Skeletal muscle satellite cell (primary cell): ENCODE measurements around the gene DDI2.

Source experiments
- H3K27me3 ChIP-seq: 2 replicates; pipeline ENCODE4 v1.7.0; 2013; ENCODE audit warnings: low read length; ENCODE audit not compliant: control insufficient read depth, insufficient read depth
- H3K36me3 ChIP-seq: 2 replicates; pipeline ENCODE4 v1.7.0; 2013; ENCODE audit warnings: mild to moderate bottlenecking, control low read depth, low read length; ENCODE audit not compliant: insufficient read depth
- H3K4me1 ChIP-seq: 2 replicates; pipeline ENCODE4 v1.7.0; 2013; ENCODE audit warnings: low read length; ENCODE audit not compliant: control insufficient read depth, insufficient read depth
- H3K4me2 ChIP-seq: 2 replicates; pipeline ENCODE4 v1.7.0; 2013; ENCODE audit warnings: mild to moderate bottlenecking, low read length
- H3K4me3 ChIP-seq: 2 replicates; pipeline ENCODE4 v1.7.0; 2013; ENCODE audit warnings: low read length
- H3K9ac ChIP-seq: 2 replicates; pipeline ENCODE4 v1.7.0; 2013; ENCODE audit warnings: mild to moderate bottlenecking, low read depth, low read length, moderate library complexity
- H3K9me3 ChIP-seq: replicated peaks from 2 replicates; pipeline ENCODE4 v1.7.0; 2013; ENCODE audit warnings: mild to moderate bottlenecking, control low read depth, low read length

DDI2 gene

GRCh38 chr1:15700508-15700907, 83.2 kb downstream of the DDI2 start:
- Histone ChIP-seq H3K27me3 (no peaks in the 10 kb centered on the region), H3K4me2 (no peak overlapping the region), H3K9ac (no peak overlapping the region), H3K4me3 (no peak overlapping the region), H3K36me3 (peaks cover 10% of the 10 kb centered on the region), H3K9me3 (no peaks in the 10 kb centered on the region), H3K4me1 (peaks cover 37% of the 10 kb centered on the region)

GRCh38 chr1:15701784-15702183, 84.5 kb downstream of the DDI2 start:
- Histone ChIP-seq H3K9me3 (no peaks in the 10 kb centered on the region), H3K27me3 (no peaks in the 10 kb centered on the region), H3K9ac (no peak overlapping the region), H3K4me3 (no peak overlapping the region), H3K36me3 (peaks cover 16% of the 10 kb centered on the region), H3K4me1 (peaks cover 34% of the 10 kb centered on the region), H3K4me2 (no peak overlapping the region)

GRCh38 chr1:15702722-15703550, 85.7 kb downstream of the DDI2 start:
- Histone ChIP-seq H3K36me3 (peaks cover 9% of the 10 kb centered on the region), H3K9me3 (no peaks in the 10 kb centered on the region), H3K27me3 (no peaks in the 10 kb centered on the region), H3K4me2 (peak overlapping the region; percentile 80), H3K4me3 (peak overlapping the region; percentile 33), H3K4me1 (peaks cover 27% of the 10 kb centered on the region), H3K9ac (peak overlapping the region; percentile 88)

GRCh38 chr1:15703562-15703961, 86.3 kb downstream of the DDI2 start:
- Histone ChIP-seq H3K9me3 (no peaks in the 10 kb centered on the region), H3K9ac (peak overlapping the region; percentile 88), H3K4me2 (peak overlapping the region; percentile 80), H3K27me3 (no peaks in the 10 kb centered on the region), H3K4me3 (peak overlapping the region; percentile 56), H3K36me3 (peaks cover 9% of the 10 kb centered on the region), H3K4me1 (peaks cover 27% of the 10 kb centered on the region)

GRCh38 chr1:15704526-15705183, 87.4 kb downstream of the DDI2 start:
- peaks cover 27% of the 10 kb centered on the region for H3K4me1 ChIP-seq
- H3K27me3 ChIP-seq = no peaks in the 10 kb centered on the region
- H3K4me3 ChIP-seq = no peak overlapping the region
- H3K4me2 ChIP-seq = peak overlapping the region; percentile 80
- H3K9ac ChIP-seq = peak overlapping the region; percentile 88
- H3K36me3 ChIP-seq = peaks cover 9% of the 10 kb centered on the region
- H3K9me3 ChIP-seq = no peaks in the 10 kb centered on the region

GRCh38 chr1:15705184-15705566, 87.9 kb downstream of the DDI2 start:
- peaks cover 9% of the 10 kb centered on the region for H3K36me3 ChIP-seq

GRCh38 chr1:15706751-15707150, 89.5 kb downstream of the DDI2 start:
- no peaks in the 10 kb centered on the region for H3K27me3 ChIP-seq
- no peak overlapping the region for H3K9ac ChIP-seq
- peaks cover 27% of the 10 kb centered on the region for H3K4me1 ChIP-seq
- H3K4me3 ChIP-seq = no peak overlapping the region
- no peaks in the 10 kb centered on the region for H3K9me3 ChIP-seq
- no peak overlapping the region for H3K4me2 ChIP-seq
- peaks cover 9% of the 10 kb centered on the region for H3K36me3 ChIP-seq

More at GRCh38 chr1:15705184-15705566, 87.9 kb downstream of the DDI2 start:
- Histone ChIP-seq H3K4me3 (no peak overlapping the region), H3K4me2 (no peak overlapping the region), H3K27me3 (no peaks in the 10 kb centered on the region), H3K4me1 (peaks cover 27% of the 10 kb centered on the region), H3K9me3 (no peaks in the 10 kb centered on the region), H3K9ac (no peak overlapping the region)

- Histone ChIP-seq H3K36me3 (peaks cover 9% of the 10 kb centered on the region), H3K27me3 (no peaks in the 10 kb centered on the region), H3K4me2 (no peak overlapping the region), H3K4me3 (no peak overlapping the region), H3K9ac (no peak overlapping the region), H3K9me3 (no peaks in the 10 kb centered on the region), H3K4me1 (peaks cover 25% of the 10 kb centered on the region)
Measured at GRCh38 chr1:15707239-15707925, 90.1 kb downstream of the DDI2 start.

- Histone ChIP-seq H3K9me3 (no peaks in the 10 kb centered on the region), H3K9ac (no peak overlapping the region), H3K36me3 (peaks cover 9% of the 10 kb centered on the region), H3K4me1 (peaks cover 14% of the 10 kb centered on the region), H3K4me3 (no peak overlapping the region), H3K4me2 (no peak overlapping the region), H3K27me3 (no peaks in the 10 kb centered on the region)
Measured at GRCh38 chr1:15708486-15709137, 91.4 kb downstream of the DDI2 start.

GRCh38 chr1:15709226-15709625, 92.0 kb downstream of the DDI2 start:
- Histone ChIP-seq H3K4me3 (no peak overlapping the region), H3K27me3 (no peaks in the 10 kb centered on the region), H3K9ac (no peak overlapping the region), H3K36me3 (peaks cover 9% of the 10 kb centered on the region), H3K4me1 (peaks cover 8% of the 10 kb centered on the region), H3K4me2 (no peak overlapping the region), H3K9me3 (no peaks in the 10 kb centered on the region)

GRCh38 chr1:15712168-15712567, 94.9 kb downstream of the DDI2 start:
- H3K4me3 ChIP-seq = no peak overlapping the region
- H3K4me1 ChIP-seq = peaks cover 8% of the 10 kb centered on the region
- H3K4me2 ChIP-seq = no peak overlapping the region
- peaks cover 11% of the 10 kb centered on the region for H3K36me3 ChIP-seq
- H3K27me3 ChIP-seq = no peaks in the 10 kb centered on the region
- no peak overlapping the region for H3K9ac ChIP-seq
- H3K9me3 ChIP-seq = no peaks in the 10 kb centered on the region
